Kidney epithelial cell (primary cell): Measurements from ENCODE around the gene CCDC154. TPM values are rescaled to one million over a fixed set of nuclear protein-coding genes. Genes with fewer than 3 reads are reported as not detected.

Experiments
- DNase-seq: peaks from one replicate; pipeline ENCODE4 v3.0.0-alpha.2; 2010; ENCODE audit warnings: low read depth
- H3K27me3 ChIP-seq: 2 replicates; pipeline ENCODE4 v1.6.0; 2011; ENCODE audit warnings: low read length; ENCODE audit not compliant: control insufficient read depth, insufficient read depth
- H3K36me3 ChIP-seq: 2 replicates; pipeline ENCODE4 v1.5.1; 2011; ENCODE audit warnings: low read length; ENCODE audit not compliant: control insufficient read depth, insufficient read depth
- H3K4me3 ChIP-seq: 2 replicates; pipeline ENCODE4 v1.5.1; 2011; ENCODE audit warnings: low read depth, mild to moderate bottlenecking, control low read depth, low read length
- CTCF ChIP-seq: IDR thresholded peaks from 2 replicates; pipeline ENCODE4 v1.5.1; 2011; ENCODE audit warnings: mild to moderate bottlenecking, moderate library complexity, low read length, control low read depth, inconsistent platforms; ENCODE audit not compliant: insufficient read depth, poor library complexity, severe bottlenecking
- total RNA-seq: library from RNA; depleted of rRNA; stranded (reverse); fragments of >200 nt; gene quantifications from 2 replicates; pipeline ENCODE4 v1.2.3, GENCODE V29; 2015

Gene CCDC154
- total RNA-seq, 1 donor from 2014 or later: 0.08 TPM

DNA sequence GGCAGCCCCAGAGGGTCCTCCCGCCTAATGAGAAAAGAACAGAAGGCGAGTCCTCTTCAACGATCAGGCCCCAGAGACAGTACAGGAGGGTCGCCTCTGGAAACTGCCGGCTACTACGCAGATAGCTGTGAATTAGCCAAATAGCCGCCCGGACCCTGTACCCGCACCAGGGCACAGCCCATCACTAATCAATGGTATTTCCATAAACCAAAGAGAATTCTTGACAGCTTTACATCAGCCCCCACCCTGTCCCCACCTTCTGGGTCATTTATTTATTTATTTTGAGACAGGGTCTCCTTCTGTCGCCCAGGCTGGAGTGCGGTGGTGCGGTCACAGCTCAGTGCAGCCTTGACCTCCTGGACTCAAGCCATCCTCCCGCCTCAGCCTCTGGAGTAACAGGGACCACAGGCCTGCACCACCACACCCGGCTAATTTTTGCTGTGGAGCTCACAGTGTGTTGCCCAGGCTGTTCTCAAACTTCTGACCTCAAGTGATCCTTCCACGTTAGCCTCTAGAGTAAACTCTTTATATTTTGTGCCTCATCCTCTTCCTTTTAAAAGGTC lies 31.3 kb upstream of the CCDC154 start:
- H3K27me3 ChIP-seq: no peaks in the 10 kb centered on the region
- no peak for DNase-seq
- TF ChIP-seq CTCF: no peak
- H3K36me3 ChIP-seq: no peaks in the 10 kb centered on the region
- H3K4me3 ChIP-seq: peak overlapping the region; percentile 84

GRCh38 chr16:1474796-1475551 lies 30.6 kb upstream of the CCDC154 start, which contains the start of gene CLCN7:
Gene CLCN7, minus strand, starts transcription at chr16:1475028. Its CDS starts 54 bp downstream, at chr16:1474974.
- H3K36me3 ChIP-seq: no peaks in the 10 kb centered on the region
- peak; percentile 23 for DNase-seq
- H3K4me3 ChIP-seq: peak within 1 kb of the TSS; percentile 84
- no peaks in the 10 kb centered on the region for H3K27me3 ChIP-seq
- no peak for TF ChIP-seq CTCF

DNA sequence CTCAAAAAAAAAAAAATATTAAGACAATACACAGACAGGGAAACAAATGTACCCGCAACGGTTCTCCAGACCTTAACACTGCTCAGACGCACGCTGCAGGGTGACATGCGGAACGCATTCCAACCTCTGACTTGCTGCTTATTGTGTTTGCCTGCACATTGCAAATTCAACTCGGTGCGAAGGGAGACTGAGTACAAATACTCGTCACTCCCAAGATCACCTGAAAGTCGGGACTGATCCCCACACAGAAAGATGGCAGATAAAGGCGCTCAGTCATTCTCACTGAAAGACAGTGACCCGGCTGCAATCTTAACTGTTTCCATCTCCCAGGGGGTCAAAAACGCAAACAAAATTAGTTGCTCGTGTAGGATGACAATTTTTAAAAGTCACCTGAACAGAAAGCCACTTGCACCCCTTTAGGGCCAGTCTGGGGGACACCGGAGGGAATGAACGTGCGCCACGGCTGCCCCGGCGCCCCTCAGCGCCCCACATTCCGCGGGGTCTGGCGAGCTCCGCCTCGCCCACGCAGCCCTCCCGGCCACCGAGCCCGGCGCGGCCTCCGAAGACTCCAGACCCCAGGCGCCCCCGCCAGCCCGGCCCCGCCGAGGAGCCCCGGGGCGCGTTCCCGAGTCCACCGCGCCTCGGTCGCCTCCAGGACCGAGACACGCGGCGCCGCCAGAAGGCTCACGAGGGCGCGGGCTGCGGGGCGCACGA lies 29.9 kb upstream of the CCDC154 start:
- no peak for DNase-seq
- Histone ChIP-seq H3K27me3 (no peaks in the 10 kb centered on the region), H3K36me3 (no peaks in the 10 kb centered on the region), H3K4me3 (peak overlapping the region; percentile 84)
- no peak for TF ChIP-seq CTCF

GRCh38 chr16:1472974-1473373 lies 28.6 kb upstream of the CCDC154 start:
- Histone ChIP-seq H3K36me3 (no peaks in the 10 kb centered on the region), H3K27me3 (no peaks in the 10 kb centered on the region), H3K4me3 (no peak overlapping the region)
- no peak for DNase-seq
- no peak for TF ChIP-seq CTCF

DNA sequence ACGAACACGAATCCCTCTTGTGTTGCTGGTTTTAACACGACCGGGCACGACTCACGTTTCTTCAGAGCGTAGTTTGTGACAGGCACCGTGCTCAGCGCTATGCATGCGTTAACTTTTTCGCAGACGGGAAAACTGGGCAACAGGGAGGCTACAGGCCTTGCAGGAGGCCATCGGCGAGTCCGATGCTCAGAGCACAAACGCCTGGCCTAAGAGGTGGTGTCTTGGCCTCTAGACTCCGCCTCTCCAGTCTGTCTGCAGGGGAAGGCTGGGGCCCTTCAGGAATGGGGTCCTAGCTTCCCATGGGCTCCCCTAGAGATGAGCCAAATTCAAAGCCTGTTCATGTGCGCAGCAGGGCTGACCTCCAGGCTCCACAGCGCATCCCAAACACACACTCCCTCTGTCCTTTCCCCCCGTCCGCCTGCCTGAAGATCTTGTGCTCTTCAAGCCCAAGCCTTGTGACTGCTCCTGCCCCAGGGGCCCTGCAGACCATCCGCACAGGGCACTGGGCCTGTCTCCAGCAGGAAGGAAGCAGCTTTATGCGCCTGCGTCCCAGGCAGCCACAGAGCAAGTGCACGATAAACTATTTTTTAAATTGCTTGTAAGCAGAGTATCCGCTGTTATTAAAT lies 27.3 kb upstream of the CCDC154 start:
- Histone ChIP-seq H3K36me3 (no peaks in the 10 kb centered on the region), H3K4me3 (no peak overlapping the region), H3K27me3 (no peaks in the 10 kb centered on the region)
- no peak for TF ChIP-seq CTCF
- no peak for DNase-seq
